Measurements from ENCODE around the gene SOS2.

Gene SOS2

DNA sequence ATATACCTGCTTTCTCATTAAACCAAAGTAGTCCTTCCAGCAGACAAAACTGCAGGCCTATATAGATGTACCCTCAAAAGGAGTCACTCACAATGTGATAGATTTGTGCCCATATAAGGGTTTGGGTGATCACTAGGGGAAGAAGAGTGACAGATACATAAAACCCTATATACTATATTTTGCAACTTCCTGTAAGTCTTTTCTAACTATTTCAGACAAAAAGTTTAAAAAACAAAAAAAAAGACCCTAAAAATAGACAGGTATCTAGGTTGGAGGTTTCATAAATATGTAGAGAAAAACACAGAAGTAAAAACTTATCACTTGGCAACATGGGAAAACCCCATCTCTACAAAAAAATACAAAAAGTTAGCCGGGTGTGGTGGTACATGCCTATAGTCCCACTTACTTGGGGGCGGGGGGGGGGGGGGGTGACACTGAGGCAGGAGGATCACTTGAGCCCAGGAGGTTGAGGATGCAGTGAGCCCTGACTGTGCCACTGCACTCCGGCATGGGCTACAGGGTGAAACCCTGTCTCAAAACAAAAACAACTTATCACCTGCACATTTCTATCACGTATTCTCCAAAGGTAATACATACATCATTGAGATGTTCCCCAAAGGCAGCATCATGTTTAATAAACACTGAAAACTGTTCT lies 117.9 kb downstream of the SOS2 start:
- no peak for DNase-seq

DNA sequence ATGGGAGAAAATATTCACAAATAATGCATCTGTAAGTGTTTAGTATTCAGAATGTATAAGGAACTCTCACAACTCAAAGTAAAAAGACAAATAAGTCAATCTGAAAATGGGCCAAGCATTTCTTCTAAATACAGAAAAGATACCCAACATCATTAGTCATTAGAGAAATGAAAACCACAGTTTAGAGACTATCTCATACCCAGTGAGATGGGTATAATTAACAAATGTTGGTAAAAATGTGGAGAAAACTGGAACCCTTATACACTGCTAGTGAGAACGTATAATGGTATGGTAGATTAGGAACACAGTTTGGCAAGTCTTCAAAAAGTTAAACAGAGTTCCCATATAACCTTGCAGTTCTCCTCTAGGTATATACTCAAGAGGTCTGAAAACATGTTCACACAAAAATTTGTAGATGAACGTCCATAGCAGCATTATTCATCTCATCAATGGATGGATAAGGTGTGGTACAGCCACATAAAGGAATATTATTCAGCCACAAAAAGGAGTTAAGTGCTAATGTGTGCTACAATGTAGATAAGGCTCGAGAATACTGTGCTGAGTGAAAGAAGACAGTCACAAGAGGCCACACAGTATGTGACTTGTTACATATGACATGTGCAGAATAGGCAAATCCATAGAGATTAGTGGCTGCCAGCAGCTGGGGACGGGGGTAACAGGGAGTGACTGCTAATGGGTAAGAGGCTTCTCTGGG lies 120.9 kb downstream of the SOS2 start:
- no peak for DNase-seq

DNA sequence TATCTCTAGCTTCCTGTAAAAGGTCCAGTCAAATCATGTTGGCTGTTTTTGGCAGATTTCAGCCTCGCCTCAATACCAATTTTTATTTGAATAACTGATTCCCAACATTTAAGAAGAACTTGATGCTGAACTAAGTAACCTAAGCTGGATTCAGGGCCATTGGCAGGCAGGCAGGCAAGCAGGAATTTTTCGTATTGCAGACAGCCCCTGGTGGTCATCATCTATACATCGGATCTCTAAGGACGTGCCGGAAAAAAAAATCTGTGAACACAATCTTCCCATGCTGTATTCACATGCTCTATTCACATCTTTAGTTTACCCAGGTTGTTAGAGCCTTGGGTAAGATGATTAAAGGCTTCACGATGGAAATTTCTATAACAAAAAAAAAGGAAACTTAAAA lies 122.0 kb downstream of the SOS2 start:
- DNase-seq, result no peak

DNA sequence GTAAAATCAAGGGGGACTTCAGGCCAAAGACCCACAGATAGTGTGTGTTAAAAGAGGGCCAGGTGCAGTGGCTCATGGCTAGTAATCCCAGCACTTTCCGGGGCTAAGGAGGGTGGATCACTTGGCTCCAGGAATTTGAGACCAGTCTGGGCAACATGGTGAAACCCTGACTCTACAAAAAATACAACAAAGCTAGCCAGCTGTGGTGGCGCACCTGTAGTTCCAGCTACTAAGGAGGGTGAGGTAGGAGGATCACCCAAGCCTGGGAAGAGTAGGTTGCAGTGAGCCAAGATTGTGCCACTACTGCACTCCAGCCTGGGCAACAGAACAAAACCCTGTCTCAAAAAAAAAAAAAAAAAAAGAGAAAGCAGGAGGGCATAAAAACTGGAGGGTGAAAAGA lies 123.5 kb downstream of the SOS2 start:
- DNase-seq, result no peak

DNA sequence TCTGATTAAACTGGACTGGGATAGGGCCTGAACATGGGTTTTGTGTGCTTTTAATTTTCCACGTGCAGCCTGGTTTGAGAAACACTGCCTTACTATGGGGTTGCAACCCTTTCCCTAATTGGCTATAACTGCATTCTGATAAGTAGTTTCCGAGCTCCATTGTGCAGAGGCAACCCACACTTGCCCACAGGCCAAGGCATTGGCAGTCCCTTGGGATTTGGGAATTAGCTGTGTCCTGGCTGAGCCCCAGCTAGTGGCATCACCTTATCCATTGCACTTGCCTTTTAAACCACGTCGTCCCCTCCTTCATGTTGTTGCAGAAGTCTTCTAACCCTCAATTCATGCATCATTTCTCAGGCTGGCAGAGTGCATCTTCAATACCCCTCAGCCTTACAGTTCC lies 125.2 kb downstream of the SOS2 start:
- DNase-seq, result no peak

DNA sequence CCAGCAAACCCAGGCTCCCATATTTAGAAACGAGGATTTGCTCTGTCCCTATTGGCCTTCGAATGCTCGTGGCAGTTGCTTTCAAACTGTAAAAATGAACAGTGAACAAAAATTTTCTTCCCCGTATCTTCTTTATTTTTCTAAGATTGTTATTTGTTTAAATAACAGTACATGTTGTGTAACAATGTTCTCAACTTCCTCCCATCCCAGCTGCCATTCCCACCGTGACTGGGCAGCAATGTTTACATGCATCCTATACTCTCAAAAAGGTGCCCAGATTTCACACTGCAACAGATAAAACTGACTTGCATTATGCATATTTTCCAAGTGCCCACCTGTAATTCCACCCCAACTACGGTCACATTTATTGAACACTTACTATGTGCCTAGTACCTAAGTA lies 127.8 kb downstream of the SOS2 start:
- DNase-seq, result no peak

DNA sequence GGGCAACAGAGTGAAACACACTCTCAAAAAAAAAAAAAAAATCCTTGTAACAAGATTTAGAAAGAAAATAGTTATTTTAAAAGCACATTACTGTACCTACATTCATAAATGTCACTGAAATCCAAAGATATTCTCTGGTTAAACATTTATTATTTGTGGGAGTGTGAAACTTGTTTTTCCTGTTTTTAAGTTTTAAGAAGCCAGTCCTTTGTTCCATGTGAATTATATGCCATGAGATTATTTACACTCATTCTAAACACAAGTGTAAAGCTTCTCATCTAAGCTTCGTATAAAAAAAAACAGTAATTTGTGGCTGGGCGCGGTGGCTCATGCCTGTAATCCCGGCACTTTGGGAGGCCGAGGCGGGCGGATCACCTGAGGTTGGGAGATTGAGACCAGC lies 130.0 kb downstream of the SOS2 start:
- no peak for DNase-seq

DNA sequence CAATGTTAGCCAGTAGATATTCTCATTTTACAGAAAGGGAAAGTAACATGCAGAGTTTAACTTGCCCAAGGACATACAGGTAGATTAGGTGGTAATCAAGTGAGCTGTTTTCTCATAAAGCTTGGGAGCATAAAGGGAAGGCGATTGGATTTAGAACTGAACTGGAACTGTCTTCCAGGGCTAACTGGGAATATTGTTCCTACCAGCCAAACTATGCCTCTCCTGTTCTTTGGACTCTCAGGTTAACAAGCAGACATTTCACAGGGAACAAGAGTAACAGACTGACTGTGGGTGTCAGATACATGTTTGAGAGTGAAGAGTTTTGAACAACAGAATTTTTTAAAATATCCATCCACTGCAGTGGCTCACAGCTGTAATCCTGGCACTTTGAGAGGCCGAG lies 130.6 kb downstream of the SOS2 start:
- no peak for DNase-seq

DNA sequence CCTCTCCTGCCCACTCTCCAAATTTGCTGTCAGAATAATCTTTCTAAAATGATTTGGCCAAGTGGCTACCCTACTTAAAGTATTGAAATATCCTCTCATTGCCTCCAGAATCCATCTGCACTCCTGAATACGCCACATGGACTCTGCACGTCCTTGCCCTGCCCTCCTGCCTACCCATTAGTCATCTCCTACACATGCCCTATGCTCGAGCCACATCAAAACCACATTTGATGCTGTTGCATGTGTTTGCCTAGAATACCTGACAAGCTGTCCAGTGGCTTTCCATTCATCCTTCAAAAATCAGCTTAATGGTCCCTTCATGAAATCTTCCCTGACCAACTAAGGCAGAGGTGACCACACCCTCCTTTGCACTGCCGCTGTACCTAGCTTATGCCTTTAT lies 132.0 kb downstream of the SOS2 start:
- DNase-seq, result no peak

DNA sequence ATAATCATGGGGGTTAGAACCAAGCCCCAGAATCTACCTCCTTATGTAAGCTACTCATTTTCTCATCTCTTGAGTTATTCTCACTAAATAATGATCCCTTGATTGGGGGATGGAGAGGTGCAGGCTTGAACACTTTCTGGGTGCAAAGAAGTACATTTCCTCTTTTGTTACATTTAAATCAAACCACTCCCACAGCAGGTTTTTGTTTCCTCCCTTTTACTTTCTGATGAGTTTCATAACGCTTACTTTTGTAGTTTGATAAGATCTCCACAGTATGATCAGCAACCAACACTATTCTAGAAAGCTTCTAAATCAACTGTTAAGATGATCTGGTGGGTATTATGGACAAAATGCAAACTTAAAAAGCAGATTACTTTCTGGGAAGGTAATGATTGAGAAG lies 135.5 kb downstream of the SOS2 start:
- DNase-seq, result no peak

DNA sequence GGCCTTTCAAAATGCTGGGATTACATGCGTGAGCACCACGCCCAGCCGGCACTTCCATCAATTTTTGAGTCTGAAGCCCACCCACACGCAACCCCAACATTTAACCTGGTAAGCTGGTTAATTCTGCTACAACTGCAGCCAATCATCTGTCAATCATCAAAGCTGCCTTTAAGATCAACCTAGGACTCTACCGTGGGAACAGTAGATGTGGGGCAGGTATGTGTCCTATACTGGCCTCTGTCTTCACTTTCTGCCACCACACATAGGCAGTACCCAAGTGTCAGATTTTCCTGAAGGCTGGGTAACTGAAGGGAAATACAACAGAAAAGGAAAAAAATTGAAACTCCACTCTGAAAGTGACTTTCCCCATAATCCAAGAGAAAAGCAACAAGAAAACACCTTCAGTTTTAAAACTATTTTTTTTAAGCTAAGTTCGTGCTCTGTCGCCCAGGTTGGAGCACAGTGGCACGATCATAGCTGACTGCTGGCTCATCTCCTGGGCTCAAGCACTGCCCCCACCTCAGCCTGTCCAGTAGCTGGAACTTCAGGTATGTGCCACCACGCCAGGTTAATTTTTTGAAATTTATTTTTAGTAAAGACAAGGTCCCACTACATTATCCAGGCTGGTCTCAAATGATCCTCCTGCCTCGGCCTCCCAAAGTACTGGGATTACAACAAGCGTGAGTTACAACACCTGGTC lies 137.2 kb downstream of the SOS2 start:
- no peak for DNase-seq

DNA sequence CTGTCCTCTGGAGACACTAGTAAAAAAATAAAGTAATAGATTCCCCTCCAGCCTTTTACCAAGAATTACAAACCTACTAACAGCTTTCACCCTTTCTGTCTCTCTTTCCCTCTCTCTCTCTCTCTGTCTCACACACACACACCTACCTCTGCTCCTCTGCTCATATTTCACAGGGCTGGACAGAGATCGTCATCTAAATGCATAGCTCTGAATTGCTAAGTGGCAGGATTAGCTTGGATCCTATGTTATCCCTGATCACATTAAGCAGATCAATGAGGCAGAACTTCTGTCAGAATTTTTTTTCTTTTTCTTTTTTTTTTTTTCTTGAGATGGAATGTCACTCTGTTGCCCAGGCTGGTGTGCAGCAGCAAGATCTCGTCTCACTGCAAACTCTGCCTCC lies 137.9 kb downstream of the SOS2 start:
- no peak for DNase-seq

DNA sequence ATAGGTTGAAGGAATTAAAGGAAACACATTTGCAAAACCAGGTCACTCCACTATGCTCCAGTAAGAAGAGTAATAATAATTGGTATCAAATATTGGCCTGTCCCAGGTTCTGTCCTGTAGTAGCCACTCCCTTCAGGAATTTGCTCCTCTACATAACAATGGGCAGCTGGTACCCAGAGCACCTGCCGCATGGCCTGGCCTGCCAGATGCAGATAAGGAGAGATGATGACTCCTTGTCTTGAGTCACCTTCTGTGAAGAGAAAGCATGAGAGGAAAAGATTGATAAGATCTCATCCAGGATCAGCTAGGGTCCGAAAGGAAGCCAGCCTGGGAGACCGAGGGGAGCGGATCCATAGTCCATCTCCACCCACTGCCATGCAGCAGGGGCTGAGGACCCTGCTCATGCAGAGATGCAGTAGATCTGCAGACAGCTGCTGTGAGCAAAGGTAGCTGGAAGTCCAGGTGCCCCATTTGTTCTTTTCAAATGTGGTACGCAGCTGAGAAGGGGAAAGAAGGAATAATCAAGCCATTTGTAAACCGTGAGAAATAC lies 139.3 kb downstream of the SOS2 start:
- DNase-seq, result no peak

DNA sequence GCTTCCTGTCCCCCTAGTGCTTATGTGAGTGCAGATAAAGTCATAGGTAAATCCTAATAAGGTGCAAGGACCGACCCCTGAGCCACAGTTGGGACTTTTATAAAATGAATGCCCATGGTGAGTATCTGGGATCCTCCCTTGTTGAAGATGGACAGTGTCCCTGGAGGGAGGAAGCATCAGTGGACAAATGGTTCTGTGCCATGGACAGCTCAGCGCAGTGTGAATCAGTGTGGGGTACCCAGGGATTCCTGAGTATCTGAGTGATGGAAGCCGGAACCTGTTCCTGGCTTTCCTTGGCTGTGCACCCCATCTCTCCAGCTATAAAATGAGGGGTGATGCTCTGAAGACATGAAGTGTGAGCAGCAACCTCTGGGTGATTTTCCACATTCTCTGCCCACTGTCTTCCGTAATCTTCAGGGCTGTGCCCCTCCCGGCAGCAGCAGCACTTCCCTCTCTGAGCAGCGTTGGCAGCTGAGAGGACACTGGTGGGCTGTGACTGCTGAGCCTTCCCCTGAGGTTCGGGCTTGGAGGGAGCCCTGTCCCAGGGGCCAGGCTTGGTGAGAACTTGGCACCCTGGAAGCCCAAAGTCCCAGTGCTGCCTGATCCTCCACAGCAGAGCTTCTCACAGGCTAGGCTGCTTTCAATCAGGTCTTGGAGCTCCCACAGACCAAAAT lies 140.0 kb downstream of the SOS2 start:
- DNase-seq, result no peak

DNA sequence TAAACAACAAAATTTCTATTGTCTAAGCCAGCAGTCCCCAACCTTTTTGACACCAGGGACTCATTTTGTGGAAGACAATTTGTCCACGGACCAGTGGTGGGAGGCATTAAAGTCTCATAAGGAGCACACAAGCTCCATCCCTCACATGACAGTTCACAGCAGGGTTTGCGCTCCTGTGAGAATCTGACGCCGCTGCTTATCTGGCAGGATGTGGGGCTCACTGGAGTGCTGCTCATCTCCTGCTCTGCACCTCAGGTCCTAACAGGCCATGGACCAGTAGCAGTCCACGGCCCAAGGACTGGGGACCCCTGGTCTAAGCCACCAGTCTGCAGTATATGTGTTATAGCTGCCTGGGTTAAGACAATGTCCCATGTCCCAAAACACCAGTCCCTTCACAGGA lies 142.2 kb downstream of the SOS2 start:
- DNase-seq, result no peak

DNA sequence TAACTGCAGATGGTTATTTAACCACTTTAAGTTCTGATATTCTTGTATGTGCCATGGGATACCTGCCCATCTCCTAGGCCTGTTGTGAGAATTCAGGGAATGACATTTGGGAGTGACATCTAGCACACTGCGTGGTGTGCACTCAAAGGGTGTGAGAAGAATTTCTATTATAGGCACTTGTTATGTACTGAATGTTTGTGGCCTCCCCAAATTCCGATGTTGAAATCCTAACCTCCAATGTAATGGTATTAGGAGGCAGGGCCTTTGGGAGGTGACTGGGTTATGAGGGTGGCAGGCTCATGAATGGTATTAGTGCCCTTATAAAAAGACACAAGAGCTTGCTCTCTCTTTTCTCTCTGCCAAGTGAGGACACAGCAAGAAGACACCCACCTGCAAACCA lies 142.6 kb downstream of the SOS2 start:
- no peak for DNase-seq

DNA sequence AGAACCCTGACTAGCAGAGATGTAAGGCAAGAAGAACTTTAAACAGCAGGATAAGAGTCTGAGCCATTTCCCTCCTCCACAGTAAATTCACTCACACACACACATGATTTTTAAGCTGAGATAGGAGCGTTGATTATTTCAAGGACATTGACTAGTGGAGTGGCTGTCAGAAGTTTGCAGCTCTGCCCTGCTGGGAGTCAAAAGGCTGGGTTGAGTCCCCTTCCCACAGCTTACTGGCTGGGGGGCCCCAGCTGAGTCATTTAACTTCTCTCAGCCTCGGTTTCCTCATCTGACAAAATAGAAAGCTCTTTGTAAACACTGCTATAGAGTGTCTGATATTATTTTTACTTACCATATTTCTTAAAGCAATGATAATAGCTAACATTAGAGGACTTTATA lies 143.3 kb downstream of the SOS2 start:
- no peak for DNase-seq

DNA sequence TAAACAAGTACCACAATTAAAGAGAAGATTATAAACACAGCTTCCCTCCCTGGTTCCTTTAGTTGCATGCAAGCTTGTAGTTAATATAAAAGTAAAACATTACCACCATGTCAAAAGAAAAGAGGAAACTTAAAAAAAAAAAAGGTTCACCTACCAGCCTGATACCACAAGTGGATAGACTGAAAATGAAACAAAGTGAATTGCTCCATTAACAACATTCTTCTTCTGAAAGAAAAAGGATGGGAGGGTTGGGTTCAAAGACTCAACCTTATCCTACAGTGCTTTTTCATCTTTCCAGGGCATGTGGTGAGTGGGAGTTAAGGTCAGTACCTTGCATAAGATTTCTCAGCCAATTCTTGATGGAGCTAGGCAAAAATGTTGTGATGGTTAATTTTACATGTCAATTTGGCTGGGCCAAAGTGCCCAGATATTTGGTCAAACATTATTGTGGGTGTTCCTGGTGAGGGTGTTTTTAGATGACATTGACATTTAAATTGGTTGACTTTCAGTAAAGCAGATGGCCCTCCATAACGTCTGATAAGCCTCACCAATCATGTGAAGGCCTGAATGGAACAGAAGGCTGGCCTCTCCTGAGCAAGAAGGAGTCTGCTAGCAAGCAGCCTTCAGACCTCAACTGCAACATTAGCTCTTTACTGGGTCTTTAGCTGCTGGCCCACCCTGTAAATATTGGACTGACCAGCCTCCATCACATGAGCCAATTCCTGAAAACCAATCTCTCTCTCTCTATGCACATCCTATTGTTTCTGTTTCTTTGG lies 143.8 kb downstream of the SOS2 start:
- no peak for DNase-seq

DNA sequence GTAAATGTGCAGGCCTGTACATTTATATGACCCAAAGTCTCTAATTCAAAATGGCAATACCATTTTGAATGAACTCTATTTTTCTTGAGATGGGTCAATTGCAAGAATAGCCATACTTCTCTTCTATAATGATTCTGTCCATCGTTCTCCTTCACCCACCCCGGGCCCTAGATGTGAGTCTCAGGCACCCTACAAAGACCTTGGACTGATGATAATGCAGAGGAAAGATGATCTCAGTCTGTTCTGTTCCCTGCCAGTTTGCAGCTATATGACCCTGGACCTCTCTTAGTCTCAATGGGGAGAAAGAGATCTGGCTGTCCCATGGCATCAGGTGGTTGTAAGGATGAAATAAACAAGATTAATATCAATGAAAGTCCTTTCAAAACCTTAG lies 145.1 kb downstream of the SOS2 start:
- no peak for DNase-seq

DNA sequence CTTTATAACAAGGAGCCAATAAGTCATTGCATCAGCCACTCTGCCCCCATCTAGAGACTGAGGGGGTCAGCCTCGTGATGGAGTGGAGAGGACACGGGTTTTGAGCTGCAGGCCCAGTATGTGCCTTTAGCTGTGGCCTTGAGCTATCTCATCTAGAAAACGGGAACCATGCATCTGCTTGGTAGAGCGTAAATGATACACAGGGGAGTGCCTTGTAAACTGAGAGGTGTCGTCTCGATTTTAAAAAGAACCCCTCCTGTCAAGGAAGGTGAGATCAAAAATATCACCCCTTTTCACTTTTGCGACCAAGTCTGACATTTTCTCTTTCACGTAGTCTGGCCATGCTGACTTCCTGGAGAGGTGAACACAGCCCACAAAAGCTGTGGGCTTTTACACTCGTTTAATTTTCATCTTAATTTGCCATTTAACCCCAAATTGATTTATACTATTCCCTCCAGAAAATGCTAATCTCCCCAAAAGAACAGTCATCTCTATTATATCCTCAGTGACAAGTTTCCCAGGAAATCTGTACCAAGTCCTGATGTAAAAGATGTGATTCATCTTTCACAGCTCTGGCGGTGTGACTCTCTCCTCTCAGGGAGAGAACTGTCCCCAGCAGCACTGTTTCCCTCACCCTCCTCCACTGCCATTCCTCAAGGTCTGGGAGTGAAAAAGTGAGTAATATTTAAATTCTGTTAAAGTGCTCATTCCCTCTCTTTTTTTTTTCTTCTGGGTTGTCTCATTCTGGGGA lies 145.6 kb downstream of the SOS2 start:
- DNase-seq, result no peak

DNA sequence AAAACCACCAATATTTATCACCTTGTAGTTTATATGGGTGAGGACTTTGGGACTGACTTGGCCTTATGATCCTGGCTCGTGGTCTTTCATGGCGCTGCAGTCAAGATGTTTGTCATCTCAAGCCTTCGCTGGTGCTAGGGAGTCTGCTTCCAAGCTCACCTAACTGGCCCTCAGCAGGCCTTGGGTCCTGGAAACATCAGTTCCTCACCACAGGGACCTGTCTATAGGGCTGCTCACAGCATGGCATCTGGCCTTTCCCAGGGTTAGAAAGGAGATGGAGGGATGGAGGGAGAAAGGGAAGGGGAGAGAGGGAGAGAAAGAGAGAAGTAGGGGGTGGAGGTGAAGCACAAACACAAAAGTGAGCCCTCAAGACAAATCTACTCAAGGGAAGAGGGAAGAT lies 146.7 kb downstream of the SOS2 start:
- DNase-seq, result no peak

All from right hindlimb (tissue), 1 donor.